HEK293 (cell line): ENCODE results near the gene ZNF841.
A peak's percentile ranks its signal among the peaks of the same experiment; 100 is the strongest.

Experiments
- CTCF ChIA-PET: fragments of 350-600 bp; formaldehyde crosslinking; extraction: SDS; loops from one replicate; lab custom pipeline; 2021; ENCODE audit warnings: antibody characterized with exemption; lab: Yijun Ruan, JAX
- POLR2A ChIA-PET: fragments of 300-600 bp; formaldehyde crosslinking; extraction: SDS; loops from one replicate; lab custom pipeline; 2020; ENCODE audit warnings: antibody characterized with exemption, inconsistent platforms; lab: Yijun Ruan, JAX
- H3K27ac ChIP-seq: fragments of 200-500 bp; sonication (Bioruptor generic); 2 replicates; pipeline ENCODE4 v1.5.1; 2014; ENCODE audit warnings: low read depth, low read length, control low read depth, inconsistent platforms; ENCODE audit errors: extremely low read depth
- H3K36me3 ChIP-seq, 2 experiments: fragments of 200-500 bp in 1 of 2; sonication (Bioruptor generic) in 1 of 2; 1 replicate in 1 of 2; 2 replicates in 1 of 2; pipeline ENCODE4 v1.5.1; 2014 to 2017; ENCODE audit warnings: inconsistent platforms in 2 of 2, low read length in 2 of 2; ENCODE audit not compliant: control insufficient read depth in 2 of 2, insufficient read depth in 1 of 2
- H3K4me1 ChIP-seq: fragments of 200-500 bp; sonication (Bioruptor generic); 2 replicates; pipeline ENCODE4 v1.5.1; 2014; ENCODE audit warnings: mild to moderate bottlenecking, low read length, inconsistent platforms; ENCODE audit not compliant: control insufficient read depth, insufficient read depth
- H3K4me3 ChIP-seq: 2 replicates; pipeline ENCODE4 v1.5.1; 2011; ENCODE audit warnings: low read depth, mild to moderate bottlenecking, control low read depth, low read length, moderate library complexity
- H3K9me3 ChIP-seq: fragments of 200-500 bp; sonication (Bioruptor generic); 2 replicates; pipeline ENCODE4 v1.5.1; 2014; ENCODE audit warnings: low read depth, low read length, inconsistent platforms; ENCODE audit not compliant: control insufficient read depth, insufficient read depth
- PRDM1 ChIP-seq: fragments of 450-650 bp; formaldehyde crosslinking; IDR thresholded peaks from 2 replicates; pipeline ENCODE4; 2016; ENCODE audit warnings: missing biosample characterization, missing genetic modification characterization
- SETDB1 ChIP-seq: IDR thresholded peaks from one replicate; pipeline ENCODE4 v1.6.1; 2017; ENCODE audit warnings: mild to moderate bottlenecking, low read length, moderate library complexity, mixed read lengths; ENCODE audit not compliant: insufficient read length
- TCF7L2 ChIP-seq: IDR thresholded peaks from 2 replicates; pipeline ENCODE4 v1.6.1; 2011; ENCODE audit warnings: low read depth, mild to moderate bottlenecking, inconsistent platforms, low read length, moderate library complexity, borderline replicate concordance
- TRIM28 ChIP-seq: IDR thresholded peaks from 2 replicates; pipeline ENCODE4 v1.6.1; 2011; ENCODE audit warnings: low read length, control low read depth, borderline replicate concordance
- ZFP3 ChIP-seq: fragments of 450-650 bp; formaldehyde crosslinking; IDR thresholded peaks from 2 replicates; pipeline ENCODE4 v1.5.1; 2016; ENCODE audit warnings: low read depth, missing biosample characterization, missing genetic modification characterization
- ZNF155 ChIP-seq: fragments of 450-650 bp; formaldehyde crosslinking; IDR thresholded peaks from 2 replicates; pipeline ENCODE4 v1.5.1; 2016; ENCODE audit warnings: missing biosample characterization, missing genetic modification characterization
- ZNF157 ChIP-seq: fragments of 450-650 bp; formaldehyde crosslinking; IDR thresholded peaks from 2 replicates; pipeline ENCODE4 v1.5.1; 2016; ENCODE audit warnings: missing biosample characterization, missing genetic modification characterization
- ZNF211 ChIP-seq: fragments of 450-650 bp; formaldehyde crosslinking; IDR thresholded peaks from 2 replicates; pipeline ENCODE4 v1.5.1; 2016; ENCODE audit warnings: low read depth, missing biosample characterization, missing genetic modification characterization
- ZNF274 ChIP-seq, 2 experiments: fragments of 200-500 bp in 1 of 2; fragments of 450-650 bp in 1 of 2; sonication (Bioruptor generic) in 1 of 2; formaldehyde crosslinking in 1 of 2; IDR thresholded peaks; 2 replicates each; pipeline versions ENCODE4 v1.5.1 to v1.6.1; 2014 to 2016; ENCODE audit warnings: borderline replicate concordance in 1 of 2, inconsistent platforms in 1 of 2, low read length in 1 of 2, missing biosample characterization in 1 of 2, missing genetic modification characterization in 1 of 2
- ZNF354C ChIP-seq: fragments of 450-650 bp; formaldehyde crosslinking; IDR thresholded peaks from 2 replicates; pipeline ENCODE4 v1.5.1; 2016; ENCODE audit warnings: missing biosample characterization, missing genetic modification characterization, low read depth, borderline replicate concordance
- ZNF416 ChIP-seq: fragments of 450-650 bp; formaldehyde crosslinking; IDR thresholded peaks from 2 replicates; pipeline ENCODE4 v1.5.1; 2016; ENCODE audit warnings: missing biosample characterization, missing genetic modification characterization
- ZNF776 ChIP-seq: fragments of 450-650 bp; formaldehyde crosslinking; IDR thresholded peaks from 2 replicates; pipeline ENCODE4 v1.5.0; 2017; ENCODE audit warnings: missing biosample characterization, missing genetic modification characterization, borderline replicate concordance
- ZNF791 ChIP-seq: fragments of 450-650 bp; formaldehyde crosslinking; IDR thresholded peaks from 2 replicates; pipeline ENCODE4 v1.5.1; 2016; ENCODE audit warnings: missing biosample characterization, missing genetic modification characterization
- ZNF792 ChIP-seq: fragments of 450-650 bp; formaldehyde crosslinking; IDR thresholded peaks from 2 replicates; pipeline ENCODE4 v1.5.1; 2016; ENCODE audit warnings: missing biosample characterization, missing genetic modification characterization
- ZSCAN30 ChIP-seq: fragments of 450-650 bp; IDR thresholded peaks from 2 replicates; pipeline ENCODE4 v1.5.1; 2018; ENCODE audit warnings: missing biosample characterization, mild to moderate bottlenecking, missing genetic modification characterization, moderate library complexity
- TF ChIP-seq, protein P1 (sequence below): fragments of 450-650 bp; formaldehyde crosslinking; IDR thresholded peaks from 2 replicates; pipeline ENCODE4 v1.5.1; 2016; ENCODE audit warnings: missing biosample characterization, missing genetic modification characterization
- TF ChIP-seq, protein P2 (sequence below): fragments of 450-650 bp; formaldehyde crosslinking; IDR thresholded peaks from 2 replicates; pipeline ENCODE4 v1.5.1; 2016; ENCODE audit warnings: missing biosample characterization, missing genetic modification characterization, borderline replicate concordance
- TF ChIP-seq, protein P3 (sequence below): fragments of 450-650 bp; formaldehyde crosslinking; IDR thresholded peaks from 2 replicates; pipeline ENCODE4 v1.5.1; 2017; ENCODE audit warnings: missing biosample characterization, missing genetic modification characterization
- TF ChIP-seq, protein P4 (sequence below): fragments of 450-650 bp; formaldehyde crosslinking; IDR thresholded peaks from 2 replicates; pipeline ENCODE4 v1.5.1; 2016; ENCODE audit warnings: missing biosample characterization, missing genetic modification characterization, borderline replicate concordance

Gene ZNF841

DNA sequence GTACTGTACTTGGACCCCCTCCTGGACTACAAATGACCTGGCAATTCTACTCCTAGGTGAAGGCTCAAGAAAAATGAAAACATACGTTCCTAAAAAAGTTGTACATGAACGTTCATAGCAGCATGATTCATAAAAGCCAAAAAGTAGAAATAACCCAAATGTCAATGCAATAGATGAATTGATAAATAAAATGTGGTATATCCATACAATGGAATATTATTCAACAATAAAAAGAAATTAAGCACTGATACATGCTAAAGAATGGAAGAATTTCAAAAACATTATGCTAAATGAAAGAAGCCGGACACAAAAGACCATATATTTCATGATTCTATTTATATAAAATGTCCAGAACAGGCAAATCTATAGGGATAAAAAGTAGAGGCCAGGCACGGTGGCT is 56.4 kb downstream of the ZNF841 start:
- ChIA-PET POLR2A (no interaction called here), CTCF (no interaction called here)
- no peak for TF ChIP-seq ZNF416 (tag by site-specific recombination)
- no peak for TF ChIP-seq ZNF354C (tag by site-specific recombination)
- no peak for TF ChIP-seq ZFP3 (tag by site-specific recombination)
- no peak for TF ChIP-seq ZNF155 (tag by site-specific recombination)
- TF ChIP-seq, protein P1, sequence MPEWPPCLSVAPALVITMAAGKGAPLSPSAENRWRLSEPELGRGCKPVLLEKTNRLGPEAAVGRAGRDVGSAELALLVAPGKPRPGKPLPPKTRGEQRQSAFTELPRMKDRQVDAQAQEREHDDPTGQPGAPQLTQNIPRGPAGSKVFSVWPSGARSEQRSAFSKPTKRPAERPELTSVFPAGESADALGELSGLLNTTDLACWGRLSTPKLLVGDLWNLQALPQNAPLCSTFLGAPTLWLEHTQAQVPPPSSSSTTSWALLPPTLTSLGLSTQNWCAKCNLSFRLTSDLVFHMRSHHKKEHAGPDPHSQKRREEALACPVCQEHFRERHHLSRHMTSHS (tag by site-specific recombination) = no peak
- TF ChIP-seq PRDM1 (tag by site-specific recombination) = no peak
- TF ChIP-seq ZSCAN30 (tag by site-specific recombination) = no peak
- TF ChIP-seq, protein P2, sequence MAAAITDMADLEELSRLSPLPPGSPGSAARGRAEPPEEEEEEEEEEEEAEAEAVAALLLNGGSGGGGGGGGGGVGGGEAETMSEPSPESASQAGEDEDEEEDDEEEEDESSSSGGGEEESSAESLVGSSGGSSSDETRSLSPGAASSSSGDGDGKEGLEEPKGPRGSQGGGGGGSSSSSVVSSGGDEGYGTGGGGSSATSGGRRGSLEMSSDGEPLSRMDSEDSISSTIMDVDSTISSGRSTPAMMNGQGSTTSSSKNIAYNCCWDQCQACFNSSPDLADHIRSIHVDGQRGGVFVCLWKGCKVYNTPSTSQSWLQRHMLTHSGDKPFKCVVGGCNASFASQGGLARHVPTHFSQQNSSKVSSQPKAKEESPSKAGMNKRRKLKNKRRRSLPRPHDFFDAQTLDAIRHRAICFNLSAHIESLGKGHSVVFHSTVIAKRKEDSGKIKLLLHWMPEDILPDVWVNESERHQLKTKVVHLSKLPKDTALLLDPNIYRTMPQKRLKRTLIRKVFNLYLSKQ (tag by site-specific recombination) = no peak
- TF ChIP-seq ZNF776 (tag by site-specific recombination) = no peak
- TF ChIP-seq, protein P3, sequence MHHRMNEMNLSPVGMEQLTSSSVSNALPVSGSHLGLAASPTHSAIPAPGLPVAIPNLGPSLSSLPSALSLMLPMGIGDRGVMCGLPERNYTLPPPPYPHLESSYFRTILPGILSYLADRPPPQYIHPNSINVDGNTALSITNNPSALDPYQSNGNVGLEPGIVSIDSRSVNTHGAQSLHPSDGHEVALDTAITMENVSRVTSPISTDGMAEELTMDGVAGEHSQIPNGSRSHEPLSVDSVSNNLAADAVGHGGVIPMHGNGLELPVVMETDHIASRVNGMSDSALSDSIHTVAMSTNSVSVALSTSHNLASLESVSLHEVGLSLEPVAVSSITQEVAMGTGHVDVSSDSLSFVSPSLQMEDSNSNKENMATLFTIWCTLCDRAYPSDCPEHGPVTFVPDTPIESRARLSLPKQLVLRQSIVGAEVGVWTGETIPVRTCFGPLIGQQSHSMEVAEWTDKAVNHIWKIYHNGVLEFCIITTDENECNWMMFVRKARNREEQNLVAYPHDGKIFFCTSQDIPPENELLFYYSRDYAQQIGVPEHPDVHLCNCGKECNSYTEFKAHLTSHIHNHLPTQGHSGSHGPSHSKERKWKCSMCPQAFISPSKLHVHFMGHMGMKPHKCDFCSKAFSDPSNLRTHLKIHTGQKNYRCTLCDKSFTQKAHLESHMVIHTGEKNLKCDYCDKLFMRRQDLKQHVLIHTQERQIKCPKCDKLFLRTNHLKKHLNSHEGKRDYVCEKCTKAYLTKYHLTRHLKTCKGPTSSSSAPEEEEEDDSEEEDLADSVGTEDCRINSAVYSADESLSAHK (tag by site-specific recombination) = no peak
- TF ChIP-seq, protein P4, sequence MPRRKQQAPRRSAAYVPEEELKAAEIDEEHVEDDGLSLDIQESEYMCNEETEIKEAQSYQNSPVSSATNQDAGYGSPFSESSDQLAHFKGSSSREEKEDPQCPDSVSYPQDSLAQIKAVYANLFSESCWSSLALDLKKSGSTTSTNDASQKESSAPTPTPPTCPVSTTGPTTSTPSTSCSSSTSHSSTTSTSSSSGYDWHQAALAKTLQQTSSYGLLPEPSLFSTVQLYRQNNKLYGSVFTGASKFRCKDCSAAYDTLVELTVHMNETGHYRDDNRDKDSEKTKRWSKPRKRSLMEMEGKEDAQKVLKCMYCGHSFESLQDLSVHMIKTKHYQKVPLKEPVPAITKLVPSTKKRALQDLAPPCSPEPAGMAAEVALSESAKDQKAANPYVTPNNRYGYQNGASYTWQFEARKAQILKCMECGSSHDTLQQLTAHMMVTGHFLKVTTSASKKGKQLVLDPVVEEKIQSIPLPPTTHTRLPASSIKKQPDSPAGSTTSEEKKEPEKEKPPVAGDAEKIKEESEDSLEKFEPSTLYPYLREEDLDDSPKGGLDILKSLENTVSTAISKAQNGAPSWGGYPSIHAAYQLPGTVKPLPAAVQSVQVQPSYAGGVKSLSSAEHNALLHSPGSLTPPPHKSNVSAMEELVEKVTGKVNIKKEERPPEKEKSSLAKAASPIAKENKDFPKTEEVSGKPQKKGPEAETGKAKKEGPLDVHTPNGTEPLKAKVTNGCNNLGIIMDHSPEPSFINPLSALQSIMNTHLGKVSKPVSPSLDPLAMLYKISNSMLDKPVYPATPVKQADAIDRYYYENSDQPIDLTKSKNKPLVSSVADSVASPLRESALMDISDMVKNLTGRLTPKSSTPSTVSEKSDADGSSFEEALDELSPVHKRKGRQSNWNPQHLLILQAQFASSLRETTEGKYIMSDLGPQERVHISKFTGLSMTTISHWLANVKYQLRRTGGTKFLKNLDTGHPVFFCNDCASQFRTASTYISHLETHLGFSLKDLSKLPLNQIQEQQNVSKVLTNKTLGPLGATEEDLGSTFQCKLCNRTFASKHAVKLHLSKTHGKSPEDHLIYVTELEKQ (tag by site-specific recombination) = no peak
- no peak for TF ChIP-seq ZNF211
- TF ChIP-seq TCF7L2 = no peak
- no peak overlapping the region for H3K27ac ChIP-seq
- H3K4me3 ChIP-seq = no peak overlapping the region
- no peaks in the 10 kb centered on the region for H3K4me1 ChIP-seq
- no peaks in the 10 kb centered on the region; the same call in 1 of the 2 replicates for H3K9me3 ChIP-seq
- H3K36me3 ChIP-seq = peaks cover 59 to 84% of the 10 kb centered on the region in 2 experiments

DNA sequence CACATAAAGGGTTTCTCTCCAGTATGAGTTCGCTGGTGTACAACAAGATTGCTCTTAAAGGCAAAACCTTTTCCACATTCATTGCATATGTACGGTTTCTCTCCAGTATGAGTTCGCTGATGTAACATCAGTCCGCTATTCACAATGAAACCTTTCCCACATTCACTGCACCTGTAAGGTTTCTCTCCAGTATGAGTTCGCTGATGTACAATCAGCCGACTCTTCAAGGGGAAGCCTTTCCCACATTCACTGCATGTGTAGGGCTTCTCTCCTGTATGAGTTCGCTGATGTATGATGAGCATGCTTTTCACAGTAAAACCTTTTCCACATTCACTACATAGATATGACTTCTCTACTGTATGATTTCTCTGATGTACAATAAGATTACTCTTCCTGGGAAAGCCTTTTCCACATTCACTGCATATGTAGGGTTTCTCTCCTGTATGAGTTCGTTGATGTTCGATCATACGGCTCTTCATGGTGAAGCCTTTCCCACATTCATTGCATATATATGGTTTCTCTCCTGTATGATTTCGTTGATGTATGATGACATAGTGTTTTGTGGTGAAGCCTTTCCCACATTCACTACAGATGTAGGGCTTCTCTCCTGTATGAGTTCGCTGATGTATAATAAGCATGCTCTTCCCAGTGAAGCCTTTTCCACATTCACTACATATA is 61.4 kb downstream of the ZNF841 start:
- ChIA-PET POLR2A (no interaction called here), CTCF (no interaction called here)
- H3K9me3 ChIP-seq = no peaks in the 10 kb centered on the region
- H3K36me3 ChIP-seq = peaks cover 27 to 62% of the 10 kb centered on the region in 2 experiments
- H3K4me3 ChIP-seq = no peak overlapping the region
- no peaks in the 10 kb centered on the region for H3K4me1 ChIP-seq
- no peak overlapping the region for H3K27ac ChIP-seq
- TF ChIP-seq ZNF791 (tag by site-specific recombination) (no peak), ZNF274 (IDR thresholded peaks at IDR 0.05; ENCODE audit: low read length) (no peak), ZNF274 (tag by site-specific recombination; IDR thresholded peaks at IDR 0.05; ENCODE audit: borderline replicate concordance) (peak; percentile 83; the same call in 1 of the 2 replicates), ZNF792 (tag by site-specific recombination) (no peak), TRIM28 (no peak), ZNF157 (tag by site-specific recombination) (no peak), SETDB1 (peak; percentile 99)
- TF ChIP-seq, all 188 proteins: peak for 2
